NCI-H1105 treated with DMSO at 0.1 percent for 48 hours (cell line): Measurements from ENCODE around the gene YIF1A.
A peak's percentile ranks its signal among the peaks of the same experiment; 100 is the strongest.

Experiments used
- DNase-seq: peaks from one replicate; lab custom pipeline; 2025; lab: John Stamatoyannopoulos, UW

YIF1A gene

DNA sequence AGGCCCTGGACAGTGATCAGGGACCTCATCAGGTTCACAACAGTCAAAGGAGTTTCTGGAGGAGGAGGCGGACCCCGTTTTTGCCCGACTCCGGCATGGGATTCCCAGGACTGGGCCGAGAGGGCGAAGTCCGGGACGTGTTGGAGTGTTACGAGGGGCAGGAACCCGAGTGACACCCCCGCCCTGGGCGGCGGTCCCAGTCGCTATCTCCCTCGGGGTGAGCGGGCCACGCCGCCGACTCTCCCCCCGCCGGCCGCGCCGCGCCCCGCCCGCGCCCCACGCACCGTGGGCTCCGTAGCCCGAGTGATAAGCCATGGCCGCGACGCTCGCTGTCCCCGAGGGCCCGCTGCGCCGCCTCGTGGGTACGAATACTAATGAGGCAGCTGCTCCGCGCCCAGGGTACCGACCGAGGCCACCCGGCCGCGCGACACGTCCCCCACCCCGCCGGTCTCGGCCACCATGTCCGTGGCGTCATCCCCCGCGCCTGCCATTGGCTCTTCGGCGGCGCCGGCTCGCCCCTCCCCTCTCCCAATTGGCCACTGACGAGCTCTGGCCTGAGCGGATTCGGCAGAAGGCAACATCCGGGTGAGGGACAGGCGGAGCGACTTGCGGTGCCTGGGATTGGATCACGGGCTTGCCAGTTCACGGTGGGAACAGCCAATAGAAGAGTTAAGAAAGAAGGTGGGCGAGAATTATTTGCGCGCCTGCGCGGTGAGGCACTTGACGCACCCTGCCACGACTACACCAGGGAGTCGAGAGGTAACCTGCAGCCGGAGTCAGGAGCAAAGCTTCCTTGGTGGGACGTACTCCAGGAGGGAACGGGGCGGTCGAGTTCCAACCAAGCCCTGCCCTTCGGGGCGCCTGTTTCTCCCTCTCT, at the start of gene YIF1A:
Gene YIF1A, minus strand, starts transcription at position 473 of the 877 bp plus-strand sequence. Its CDS starts 158 bp downstream, at position 315.
- DNase-seq: peak; percentile 100

DNA sequence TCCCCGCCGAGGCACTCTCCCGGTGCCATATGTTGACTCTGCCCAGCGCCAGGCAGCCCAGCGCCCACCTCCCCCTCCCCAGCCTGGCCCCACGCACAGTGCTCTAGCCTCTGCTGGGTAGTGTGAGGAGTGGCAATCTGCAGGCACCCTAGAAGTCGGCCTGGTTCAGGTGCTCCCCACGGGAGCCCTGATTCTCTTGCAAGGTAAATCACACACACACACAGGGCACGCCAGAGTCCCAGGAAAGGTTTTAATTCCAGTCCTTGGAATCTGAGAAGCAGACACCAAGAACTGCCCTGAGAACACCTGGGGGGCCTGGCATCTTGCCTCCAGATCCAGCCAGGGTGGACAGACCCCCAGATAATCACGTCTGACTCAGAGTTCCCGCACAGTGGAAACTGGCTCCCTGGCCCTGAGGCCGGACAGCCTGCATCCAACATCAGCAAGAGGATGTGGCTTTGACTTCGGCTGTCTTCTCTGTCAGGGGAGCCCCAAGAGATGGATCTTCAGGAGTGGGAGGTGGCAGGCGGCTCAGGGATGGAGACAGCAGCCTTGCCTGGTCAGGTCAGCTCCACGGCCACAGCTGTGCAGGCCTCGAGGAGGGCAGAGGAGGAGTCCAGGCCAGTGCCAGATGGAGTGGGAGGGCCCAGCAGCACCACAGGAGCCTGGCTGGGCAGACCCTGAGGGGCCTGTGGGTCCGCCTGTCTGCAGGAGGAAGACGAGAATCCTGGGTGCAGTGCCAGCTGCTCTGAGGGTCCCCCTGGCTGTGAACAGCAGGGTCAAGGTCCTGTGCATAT, 48.4 kb upstream of the YIF1A start:
- DNase-seq: no peak

DNA sequence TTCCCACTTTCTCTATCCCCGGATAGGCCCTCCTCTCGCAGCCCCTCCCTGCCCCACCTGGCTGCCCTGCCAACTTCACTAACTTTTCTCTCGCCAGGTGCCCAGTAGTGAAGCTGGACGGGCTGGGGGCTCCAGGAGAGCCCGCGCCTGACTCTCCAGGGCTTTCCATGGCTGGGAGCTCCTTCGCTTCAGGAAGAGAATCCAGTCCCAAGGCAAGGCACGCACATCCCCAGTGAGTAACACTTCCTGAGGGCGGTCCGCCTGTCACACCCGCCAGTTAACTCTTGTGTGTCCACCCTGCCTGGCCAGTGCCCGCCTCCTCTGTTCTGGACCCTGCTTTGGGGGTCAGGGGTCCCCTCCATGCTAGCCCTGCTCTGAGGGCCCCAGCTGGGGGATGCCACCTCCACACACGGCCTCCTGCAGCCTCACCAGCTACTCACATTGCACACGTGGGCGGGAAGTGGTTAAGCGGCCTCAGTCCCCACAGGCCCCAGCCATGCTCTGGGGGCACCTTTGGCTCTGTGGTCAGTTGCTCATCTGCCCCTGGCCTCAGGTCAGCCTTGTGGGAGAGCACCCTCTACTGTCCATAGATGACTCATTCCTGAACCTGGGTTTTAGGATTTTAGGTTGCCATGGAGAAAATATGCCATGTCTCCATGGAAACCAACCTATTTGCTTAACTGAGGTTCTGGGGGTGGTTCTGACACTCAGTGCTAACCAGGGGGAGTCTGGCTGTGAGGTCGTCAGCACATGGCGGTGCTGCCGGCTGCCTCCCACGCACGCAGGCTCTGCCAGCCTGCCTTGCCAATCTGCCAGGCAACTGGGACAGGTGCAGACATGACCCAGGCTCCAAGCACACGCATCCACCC, 47.5 kb upstream of the YIF1A start, which contains the start of gene RIN1:
Gene RIN1, minus strand, starts transcription at position 201 of the 869 bp plus-strand sequence. Its CDS starts 32 bp downstream, at position 169.
- DNase-seq: peak; percentile 75

- no peak for DNase-seq
Measured at GRCh38 chr11:66335531-66336233, 46.7 kb upstream of the YIF1A start.

- no peak for DNase-seq
Measured at GRCh38 chr11:66334605-66335442, 45.9 kb upstream of the YIF1A start.

- DNase-seq: no peak
Measured at GRCh38 chr11:66333896-66334604, 45.1 kb upstream of the YIF1A start.

GRCh38 chr11:66333220-66333877, 44.4 kb upstream of the YIF1A start:
- no peak for DNase-seq

GRCh38 chr11:66332371-66333219, 43.7 kb upstream of the YIF1A start:
- no peak for DNase-seq

GRCh38 chr11:66331542-66332370, 42.8 kb upstream of the YIF1A start:
- no peak for DNase-seq

GRCh38 chr11:66330931-66331330, 42.0 kb upstream of the YIF1A start:
- no peak for DNase-seq

DNA sequence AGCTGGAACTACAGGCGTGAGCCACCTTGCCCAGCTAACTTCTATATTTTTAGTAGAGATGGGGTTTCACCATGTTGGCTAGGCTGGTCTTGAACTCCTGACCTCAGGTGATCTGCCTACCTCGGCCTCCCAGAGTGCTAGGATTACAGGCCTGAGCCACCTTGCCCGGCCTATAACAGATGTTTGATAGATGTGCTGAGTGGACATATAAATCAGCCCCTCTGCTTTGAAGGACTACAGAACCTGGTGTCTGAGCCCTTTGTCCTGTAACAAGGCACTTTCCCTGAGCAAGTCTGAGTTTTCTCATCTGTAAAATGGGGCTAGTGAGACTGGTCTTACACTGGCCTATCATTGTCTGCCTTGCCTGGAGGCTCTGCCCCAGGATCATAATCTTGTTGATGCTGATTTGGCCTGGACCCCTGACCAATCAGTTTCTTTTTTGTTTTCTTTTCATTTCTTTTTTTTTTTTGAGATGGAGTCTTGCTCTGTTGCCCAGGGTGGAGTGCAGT, 40.3 kb upstream of the YIF1A start:
- no peak for DNase-seq

DNA sequence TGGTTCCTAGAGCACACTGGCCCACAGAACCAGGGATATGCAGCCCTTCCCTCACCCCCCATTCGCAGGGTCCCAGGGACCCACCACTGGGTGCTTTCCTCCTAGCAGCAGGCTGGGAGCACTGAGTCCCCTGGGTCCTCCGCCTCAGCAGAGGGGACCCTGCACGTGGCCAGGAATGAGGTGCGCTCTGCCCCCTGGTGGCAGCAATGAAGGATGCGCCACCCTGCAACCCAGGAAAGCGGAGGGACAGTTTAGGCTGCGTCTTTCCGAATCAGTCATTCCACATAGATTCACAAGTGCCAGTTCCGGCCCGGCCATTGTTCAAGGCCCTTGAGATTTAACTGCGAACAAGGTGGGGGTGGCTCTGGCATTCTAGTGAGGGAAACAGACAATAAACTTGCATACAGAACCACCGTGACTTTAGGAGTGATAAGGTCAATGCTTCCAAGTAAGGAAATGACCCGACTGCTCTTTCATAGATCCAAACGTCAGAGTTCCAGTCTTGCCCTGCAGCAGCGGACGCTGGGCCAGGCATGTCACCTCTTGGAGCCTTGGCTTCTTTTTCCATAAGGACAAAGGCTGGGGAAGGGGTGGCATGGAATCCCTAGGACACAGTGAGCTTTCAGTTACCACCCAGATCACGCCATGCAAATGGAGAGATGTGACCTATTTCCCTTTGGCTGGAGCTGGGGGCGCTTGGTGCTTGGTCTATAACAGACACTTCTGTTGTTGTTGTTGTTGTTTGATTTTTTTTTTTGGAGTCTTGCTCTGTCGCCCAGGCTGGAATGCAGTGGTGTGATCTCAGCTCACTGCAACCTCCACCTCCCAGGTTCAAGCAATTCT, 39.6 kb upstream of the YIF1A start:
- DNase-seq: peak; percentile 72

GRCh38 chr11:66328031-66328301, 39.0 kb upstream of the YIF1A start:
- DNase-seq: no peak

GRCh38 chr11:66327171-66328030, 38.5 kb upstream of the YIF1A start:
- no peak for DNase-seq
